Measurements from ENCODE around the gene SLC46A2.

The SLC46A2 gene

GRCh38 chr9:112860451-112860850 lies 30.2 kb downstream of the SLC46A2 start:
- in situ Hi-C loops (cut with HindIII; ENCODE audit: low sequenced_read_pairs) = no loop called here

- in situ Hi-C loops (cut with HindIII; ENCODE audit: low sequenced_read_pairs) = no loop called here
Observed at GRCh38 chr9:112858625-112859147, 32.0 kb downstream of the SLC46A2 start.

- in situ Hi-C loops (cut with HindIII; ENCODE audit: low sequenced_read_pairs) = no loop called here
Observed at GRCh38 chr9:112858005-112858404, 32.7 kb downstream of the SLC46A2 start.

- in situ Hi-C loops (cut with HindIII; ENCODE audit: low sequenced_read_pairs) = no loop called here
Observed at GRCh38 chr9:112856843-112857242, 33.8 kb downstream of the SLC46A2 start.

GRCh38 chr9:112856200-112856599 lies 34.5 kb downstream of the SLC46A2 start:
- in situ Hi-C loops (cut with HindIII; ENCODE audit: low sequenced_read_pairs) = no loop called here

GRCh38 chr9:112854657-112855056 lies 36.0 kb downstream of the SLC46A2 start:
- in situ Hi-C loops (cut with HindIII; ENCODE audit: low sequenced_read_pairs) = no loop called here

GRCh38 chr9:112853882-112854585 lies 36.6 kb downstream of the SLC46A2 start:
- in situ Hi-C loops (cut with HindIII; ENCODE audit: low sequenced_read_pairs) = no loop called here

- in situ Hi-C loops (cut with HindIII; ENCODE audit: low sequenced_read_pairs) = no loop called here
Observed at GRCh38 chr9:112852741-112853504, 37.8 kb downstream of the SLC46A2 start.

- in situ Hi-C loops (cut with HindIII; ENCODE audit: low sequenced_read_pairs) = no loop called here
Observed at GRCh38 chr9:112850840-112851239, 39.8 kb downstream of the SLC46A2 start.

GRCh38 chr9:112849363-112849922 lies 41.2 kb downstream of the SLC46A2 start:
- in situ Hi-C loops (cut with HindIII; ENCODE audit: low sequenced_read_pairs) = no loop called here

- in situ Hi-C loops (cut with HindIII; ENCODE audit: low sequenced_read_pairs) = no loop called here
Observed at GRCh38 chr9:112848316-112849151, 42.1 kb downstream of the SLC46A2 start.

- in situ Hi-C loops (cut with HindIII; ENCODE audit: low sequenced_read_pairs) = no loop called here
Observed at GRCh38 chr9:112846528-112847488, 43.9 kb downstream of the SLC46A2 start.

GRCh38 chr9:112844771-112845542 lies 45.7 kb downstream of the SLC46A2 start:
- in situ Hi-C loops (cut with HindIII; ENCODE audit: low sequenced_read_pairs) = no loop called here

- in situ Hi-C loops (cut with HindIII; ENCODE audit: low sequenced_read_pairs) = no loop called here
Observed at GRCh38 chr9:112842555-112842954, 48.1 kb downstream of the SLC46A2 start.

GRCh38 chr9:112841261-112841660 lies 49.4 kb downstream of the SLC46A2 start:
- in situ Hi-C loops (cut with HindIII; ENCODE audit: low sequenced_read_pairs) = no loop called here

- in situ Hi-C loops (cut with HindIII; ENCODE audit: low sequenced_read_pairs) = loop anchor here (10.0 kb wide), 1 partner anchor 745 kb away; no protein-coding TSS in a partner anchor
Observed at GRCh38 chr9:112839331-112839730, 51.3 kb downstream of the SLC46A2 start.

GRCh38 chr9:112838342-112838741 lies 52.3 kb downstream of the SLC46A2 start:
- in situ Hi-C loops (cut with HindIII; ENCODE audit: low sequenced_read_pairs) = loop anchor here (10.0 kb wide), 1 partner anchor 744 kb away; no protein-coding TSS in a partner anchor

- in situ Hi-C loops (cut with HindIII; ENCODE audit: low sequenced_read_pairs) = loop anchor here (10.0 kb wide), 1 partner anchor 742 kb away; no protein-coding TSS in a partner anchor
Observed at GRCh38 chr9:112836394-112836793, 54.3 kb downstream of the SLC46A2 start.

- in situ Hi-C loops (cut with HindIII; ENCODE audit: low sequenced_read_pairs) = loop anchor here (10.0 kb wide), 1 partner anchor 738 kb away; no protein-coding TSS in a partner anchor
Observed at GRCh38 chr9:112833081-112833480, 57.6 kb downstream of the SLC46A2 start.
